GM12878 (cell line): Measurements from ENCODE around the gene SLC25A45. TPM values are rescaled to one million over a fixed set of nuclear protein-coding genes. Genes with fewer than 3 reads are reported as not detected.

Experiments
- ATF7 ChIP-seq: fragments of 450-650 bp; IDR thresholded peaks from 2 replicates; pipeline ENCODE4 v1.6.1; 2016; ENCODE audit warnings: low read depth, mild to moderate bottlenecking
- DPF2 ChIP-seq: fragments of 450-650 bp; IDR thresholded peaks from 2 replicates; pipeline ENCODE4 v1.6.1; 2017; ENCODE audit warnings: mild to moderate bottlenecking
- EED ChIP-seq: sonication (generic); IDR thresholded peaks from 2 replicates; pipeline ENCODE4 v1.6.1; 2016; ENCODE audit warnings: antibody characterized with exemption, low read depth
- EZH2 ChIP-seq: IDR thresholded peaks from 2 replicates; pipeline ENCODE4 v1.6.1; 2012; ENCODE audit warnings: low read depth, mild to moderate bottlenecking, control low read depth, inconsistent platforms, low read length, borderline replicate concordance; ENCODE audit not compliant: control insufficient read depth
- HCFC1 ChIP-seq: fragments of 150-350 bp; IDR thresholded peaks from 2 replicates; pipeline ENCODE4 v1.6.1; 2014; ENCODE audit warnings: low read length
- HDGF ChIP-seq: fragments of 450-650 bp; IDR thresholded peaks from 2 replicates; pipeline ENCODE4 v1.6.1; 2016; ENCODE audit warnings: antibody characterized with exemption
- MAX ChIP-seq: IDR thresholded peaks from 2 replicates; pipeline ENCODE4 v1.6.1; 2012; ENCODE audit warnings: low read depth, low read length, improper control_type of control experiment
- MYC ChIP-seq: IDR thresholded peaks from 2 replicates; pipeline ENCODE4 v1.6.1; 2011; ENCODE audit warnings: mild to moderate bottlenecking, low read length, moderate library complexity, inconsistent platforms; ENCODE audit not compliant: insufficient read depth, insufficient replicate concordance, insufficient read length, severe bottlenecking
- NFYB ChIP-seq: IDR thresholded peaks from 2 replicates; pipeline ENCODE4 v1.6.1; 2011; ENCODE audit warnings: low read depth, mild to moderate bottlenecking, low read length, improper control_type of control experiment, moderate library complexity; ENCODE audit not compliant: insufficient read depth
- PAX8 ChIP-seq: fragments of 450-650 bp; IDR thresholded peaks from 2 replicates; pipeline ENCODE4 v1.6.1; 2017; ENCODE audit warnings: mild to moderate bottlenecking, moderate library complexity
- POLR2AphosphoS2 ChIP-seq: IDR thresholded peaks from 2 replicates; pipeline ENCODE4 v1.6.1; 2011; ENCODE audit warnings: low read depth, mild to moderate bottlenecking, low read length, improper control_type of control experiment, moderate library complexity
- POU2F2 ChIP-seq: IDR thresholded peaks from 3 replicates; pipeline ENCODE4 v1.6.1; 2011; ENCODE audit warnings: low read depth, mild to moderate bottlenecking, low read length, borderline replicate concordance
- RAD21 ChIP-seq: IDR thresholded peaks from 2 replicates; pipeline ENCODE4 v1.6.1; 2011; ENCODE audit warnings: mild to moderate bottlenecking, low read depth, low read length, moderate library complexity; ENCODE audit not compliant: insufficient read depth
- RAD51 ChIP-seq: fragments of 450-650 bp; IDR thresholded peaks from 2 replicates; pipeline ENCODE4 v1.6.1; 2016; ENCODE audit warnings: moderate library complexity, mild to moderate bottlenecking, inconsistent platforms
- RCOR1 ChIP-seq: conservative IDR thresholded peaks from 2 replicates; pipeline ENCODE4 v1.6.1; 2012; ENCODE audit warnings: low read depth, low read length, improper control_type of control experiment
- SIN3A ChIP-seq: IDR thresholded peaks from 2 replicates; pipeline ENCODE4 v1.6.1; 2012; ENCODE audit warnings: low read depth, low read length, improper control_type of control experiment
- SIX5 ChIP-seq: IDR thresholded peaks from 2 replicates; pipeline ENCODE4 v1.6.1; 2011; ENCODE audit warnings: mild to moderate bottlenecking, low read depth, low read length, moderate library complexity; ENCODE audit not compliant: severe bottlenecking
- SKIL ChIP-seq: fragments of 450-650 bp; IDR thresholded peaks from 2 replicates; pipeline ENCODE4 v1.6.1; 2017; ENCODE audit warnings: mild to moderate bottlenecking, low read depth, inconsistent platforms; ENCODE audit not compliant: poor library complexity, severe bottlenecking
- SMAD1 ChIP-seq: fragments of 450-650 bp; IDR thresholded peaks from 2 replicates; pipeline ENCODE4 v1.6.1; 2018; ENCODE audit warnings: mild to moderate bottlenecking, low read depth; ENCODE audit not compliant: partially characterized antibody
- SUPT20H ChIP-seq: IDR thresholded peaks from 2 replicates; pipeline ENCODE4 v1.6.1; 2011; ENCODE audit warnings: low read depth, mild to moderate bottlenecking, low read length, moderate library complexity, borderline replicate concordance; ENCODE audit not compliant: control insufficient read depth
- WRNIP1 ChIP-seq: IDR thresholded peaks from 2 replicates; pipeline ENCODE4 v1.6.1; 2011; ENCODE audit warnings: low read depth, low read length, improper control_type of control experiment, borderline replicate concordance
- YBX1 ChIP-seq: fragments of 450-650 bp; IDR thresholded peaks from 2 replicates; pipeline ENCODE4 v1.6.1; 2016; ENCODE audit warnings: antibody characterized with exemption
- ZNF217 ChIP-seq: fragments of 450-650 bp; IDR thresholded peaks from 2 replicates; pipeline ENCODE4 v1.6.1; 2017; ENCODE audit warnings: antibody characterized with exemption, mild to moderate bottlenecking
- ZNF592 ChIP-seq: fragments of 450-650 bp; IDR thresholded peaks from 2 replicates; pipeline ENCODE4 v1.6.1; 2017; ENCODE audit warnings: mild to moderate bottlenecking, moderate library complexity
- ZNF622 ChIP-seq: fragments of 450-650 bp; IDR thresholded peaks from 2 replicates; pipeline ENCODE4 v1.6.1; 2017; ENCODE audit warnings: mild to moderate bottlenecking, inconsistent platforms
- polyA plus RNA-seq, 11 experiments: library from polyadenylated mRNA; depleted of rRNA in 4 of 11; unstranded in 6 of 11; stranded (reverse) in 5 of 11; fragments of >200 nt; fragmentation: Nextera tagmentation in 4 of 11; fragmentation: Illumina TruSeq in 1 of 11; extraction: Ambion mirVana in 4 of 11; extraction: Trizol in 1 of 11; gene quantifications; 1 replicate in 1 of 11; 2 replicates in 10 of 11; pipeline versions ENCODE4 v1.2.1 to v1.2.3, GENCODE V29; 2011 to 2016; ENCODE audit warnings: inconsistent platforms in 2 of 11, missing spikeins in 2 of 11, low read depth in 1 of 11
- total RNA-seq, 4 experiments: library from RNA; depleted of rRNA in 3 of 4; stranded (reverse); fragments of >200 nt in 3 of 4; fragmentation: Illumina TruSeq in 1 of 4; extraction: Trizol in 1 of 4; gene quantifications; 2 replicates each; pipeline versions ENCODE4 v1.2.1 to v1.2.3, GENCODE V29; 2013 to 2021

SLC25A45 gene
- total and polyA plus RNA-seq, 10 of the 15 experiments (the other 5 are each of a cell fraction or from before 2014, with no cell fraction given) = 4.1 to 35.2 (median 20.3) TPM

GRCh38 chr11:65418681-65419459 lies 36.4 kb upstream of the SLC25A45 start (continued):
- TF ChIP-seq SKIL (peak; percentile 82), HCFC1 (no peak; the same call in 1 of the 2 replicates), PAX8 (no peak), RAD51 (peak; percentile 97), ZNF217 (0 out of 2 replicates have a peak, but pooled peaks have one; percentile 35), ZNF592 (peak; percentile 61; the same call in 1 of the 2 replicates), DPF2 (no peak; the same call in 1 of the 2 replicates), ATF7 (peak; percentile 71), SUPT20H (no peak), NFYB (no peak), EZH2 (no peak), POU2F2 (peak; percentile 79; the same call in 2 of the 3 replicates), POLR2AphosphoS2 (no peak; the same call in 1 of the 2 replicates), HDGF (peak; percentile 86; the same call in 1 of the 2 replicates), RCOR1 (no peak), WRNIP1 (peak; percentile 82), MAX (peak; percentile 77), EED (peak; percentile 27; the same call in 1 of the 2 replicates), SMAD1 (peak; percentile 93), YBX1 (no peak), SIX5 (no peak), MYC (peak; percentile 14), ZNF622 (no peak), RAD21 (no peak), SIN3A (no peak)
